Iris pigment epithelial cell (primary cell): ENCODE measurements around the gene HEATR9.

Experiments used
- DNase-seq: peaks from one replicate; pipeline ENCODE4 v3.0.0-alpha.2; 2011; ENCODE audit warnings: low read depth

HEATR9 gene

GRCh38 chr17:35864853-35865252, 3.8 kb downstream of the HEATR9 start:
- DNase-seq, result no peak

GRCh38 chr17:35856603-35857002, 12.1 kb downstream of the HEATR9 start:
- DNase-seq, result peak; percentile 23

GRCh38 chr17:35855965-35856364, 12.7 kb downstream of the HEATR9 start:
- no peak for DNase-seq

GRCh38 chr17:35849469-35850348, 19.0 kb downstream of the HEATR9 start:
- DNase-seq, result peak; percentile 77

- DNase-seq, result no peak
These were observed 20.9 kb downstream of the HEATR9 start for GRCh38 chr17:35847633-35848373.

- DNase-seq, result no peak
These were observed 21.7 kb downstream of the HEATR9 start for GRCh38 chr17:35847006-35847405.

GRCh38 chr17:35846055-35846809, 22.5 kb downstream of the HEATR9 start:
- peak; percentile 49 for DNase-seq

GRCh38 chr17:35844547-35844946, 24.1 kb downstream of the HEATR9 start:
- no peak for DNase-seq

GRCh38 chr17:35843698-35844097, 25.0 kb downstream of the HEATR9 start:
- no peak for DNase-seq

GRCh38 chr17:35842239-35842638, 26.5 kb downstream of the HEATR9 start:
- DNase-seq, result no peak

- peak; percentile 73 for DNase-seq
These were observed 27.2 kb downstream of the HEATR9 start for GRCh38 chr17:35841505-35841904.

GRCh38 chr17:35841101-35841500, 27.6 kb downstream of the HEATR9 start:
- DNase-seq, result no peak

- DNase-seq, result no peak
These were observed 43.5 kb downstream of the HEATR9 start for GRCh38 chr17:35825206-35825605.

GRCh38 chr17:35821308-35821707, 47.4 kb downstream of the HEATR9 start:
- DNase-seq, result no peak

- no peak for DNase-seq
These were observed 49.2 kb downstream of the HEATR9 start for GRCh38 chr17:35819455-35819854.

GRCh38 chr17:35817196-35817595, 51.5 kb downstream of the HEATR9 start:
- peak; percentile 31 for DNase-seq

GRCh38 chr17:35816723-35817122, 52.0 kb downstream of the HEATR9 start:
- DNase-seq, result no peak

GRCh38 chr17:35812456-35812855, 56.2 kb downstream of the HEATR9 start:
- DNase-seq, result no peak

GRCh38 chr17:35811759-35812158, 56.9 kb downstream of the HEATR9 start:
- no peak for DNase-seq

GRCh38 chr17:35809855-35810461, 58.7 kb downstream of the HEATR9 start:
- peak; percentile 44 for DNase-seq

GRCh38 chr17:35808962-35809854, 59.5 kb downstream of the HEATR9 start, which contains the start of gene TAF15:
TSS of gene TAF15 (plus strand) at chr17:35809484. CDS start at chr17:35809570, 86 bp downstream.
- DNase-seq, result peak; percentile 100
